ENCODE data around the gene REEP3. TPM values are rescaled to one million over a fixed set of nuclear protein-coding genes. Genes with fewer than 3 reads are reported as not detected.

Gene REEP3
- total and polyA plus RNA-seq, 2 of the 8 experiments (the other 6 are each of a cell fraction or from before 2014, with no cell fraction given), result 5.8 to 31.5 TPM

DNA sequence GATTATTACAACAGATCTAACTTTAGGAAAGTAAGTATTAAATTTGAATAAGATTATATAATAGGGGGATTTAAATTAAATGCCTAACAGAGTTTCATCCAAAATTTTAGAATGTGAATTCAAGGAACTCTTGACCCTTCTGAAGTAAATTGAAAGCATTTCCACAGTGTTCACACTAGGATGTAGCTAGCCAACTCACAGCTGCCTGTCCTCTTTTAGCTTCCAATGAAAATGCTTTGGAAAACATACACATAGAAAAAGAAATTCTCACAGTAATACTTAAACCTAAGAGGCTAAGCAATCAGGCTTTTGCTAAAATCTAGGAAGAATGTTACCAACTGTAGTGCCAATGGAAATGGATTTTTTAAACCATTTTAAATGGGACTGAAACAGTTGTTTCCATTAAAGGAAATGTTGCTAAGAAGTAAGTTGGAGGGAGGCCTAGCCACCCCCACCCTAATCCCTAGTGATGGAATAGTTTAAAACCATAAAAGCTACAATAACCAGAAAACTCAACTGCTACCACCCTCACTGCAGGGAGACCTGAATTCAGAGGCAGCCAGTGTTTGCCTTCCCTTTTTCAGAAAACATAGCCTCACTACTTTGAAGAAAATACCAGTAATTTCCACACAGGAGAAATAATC, 58.3 kb downstream of the REEP3 start (continued):
- TF ChIP-seq, protein P1, sequence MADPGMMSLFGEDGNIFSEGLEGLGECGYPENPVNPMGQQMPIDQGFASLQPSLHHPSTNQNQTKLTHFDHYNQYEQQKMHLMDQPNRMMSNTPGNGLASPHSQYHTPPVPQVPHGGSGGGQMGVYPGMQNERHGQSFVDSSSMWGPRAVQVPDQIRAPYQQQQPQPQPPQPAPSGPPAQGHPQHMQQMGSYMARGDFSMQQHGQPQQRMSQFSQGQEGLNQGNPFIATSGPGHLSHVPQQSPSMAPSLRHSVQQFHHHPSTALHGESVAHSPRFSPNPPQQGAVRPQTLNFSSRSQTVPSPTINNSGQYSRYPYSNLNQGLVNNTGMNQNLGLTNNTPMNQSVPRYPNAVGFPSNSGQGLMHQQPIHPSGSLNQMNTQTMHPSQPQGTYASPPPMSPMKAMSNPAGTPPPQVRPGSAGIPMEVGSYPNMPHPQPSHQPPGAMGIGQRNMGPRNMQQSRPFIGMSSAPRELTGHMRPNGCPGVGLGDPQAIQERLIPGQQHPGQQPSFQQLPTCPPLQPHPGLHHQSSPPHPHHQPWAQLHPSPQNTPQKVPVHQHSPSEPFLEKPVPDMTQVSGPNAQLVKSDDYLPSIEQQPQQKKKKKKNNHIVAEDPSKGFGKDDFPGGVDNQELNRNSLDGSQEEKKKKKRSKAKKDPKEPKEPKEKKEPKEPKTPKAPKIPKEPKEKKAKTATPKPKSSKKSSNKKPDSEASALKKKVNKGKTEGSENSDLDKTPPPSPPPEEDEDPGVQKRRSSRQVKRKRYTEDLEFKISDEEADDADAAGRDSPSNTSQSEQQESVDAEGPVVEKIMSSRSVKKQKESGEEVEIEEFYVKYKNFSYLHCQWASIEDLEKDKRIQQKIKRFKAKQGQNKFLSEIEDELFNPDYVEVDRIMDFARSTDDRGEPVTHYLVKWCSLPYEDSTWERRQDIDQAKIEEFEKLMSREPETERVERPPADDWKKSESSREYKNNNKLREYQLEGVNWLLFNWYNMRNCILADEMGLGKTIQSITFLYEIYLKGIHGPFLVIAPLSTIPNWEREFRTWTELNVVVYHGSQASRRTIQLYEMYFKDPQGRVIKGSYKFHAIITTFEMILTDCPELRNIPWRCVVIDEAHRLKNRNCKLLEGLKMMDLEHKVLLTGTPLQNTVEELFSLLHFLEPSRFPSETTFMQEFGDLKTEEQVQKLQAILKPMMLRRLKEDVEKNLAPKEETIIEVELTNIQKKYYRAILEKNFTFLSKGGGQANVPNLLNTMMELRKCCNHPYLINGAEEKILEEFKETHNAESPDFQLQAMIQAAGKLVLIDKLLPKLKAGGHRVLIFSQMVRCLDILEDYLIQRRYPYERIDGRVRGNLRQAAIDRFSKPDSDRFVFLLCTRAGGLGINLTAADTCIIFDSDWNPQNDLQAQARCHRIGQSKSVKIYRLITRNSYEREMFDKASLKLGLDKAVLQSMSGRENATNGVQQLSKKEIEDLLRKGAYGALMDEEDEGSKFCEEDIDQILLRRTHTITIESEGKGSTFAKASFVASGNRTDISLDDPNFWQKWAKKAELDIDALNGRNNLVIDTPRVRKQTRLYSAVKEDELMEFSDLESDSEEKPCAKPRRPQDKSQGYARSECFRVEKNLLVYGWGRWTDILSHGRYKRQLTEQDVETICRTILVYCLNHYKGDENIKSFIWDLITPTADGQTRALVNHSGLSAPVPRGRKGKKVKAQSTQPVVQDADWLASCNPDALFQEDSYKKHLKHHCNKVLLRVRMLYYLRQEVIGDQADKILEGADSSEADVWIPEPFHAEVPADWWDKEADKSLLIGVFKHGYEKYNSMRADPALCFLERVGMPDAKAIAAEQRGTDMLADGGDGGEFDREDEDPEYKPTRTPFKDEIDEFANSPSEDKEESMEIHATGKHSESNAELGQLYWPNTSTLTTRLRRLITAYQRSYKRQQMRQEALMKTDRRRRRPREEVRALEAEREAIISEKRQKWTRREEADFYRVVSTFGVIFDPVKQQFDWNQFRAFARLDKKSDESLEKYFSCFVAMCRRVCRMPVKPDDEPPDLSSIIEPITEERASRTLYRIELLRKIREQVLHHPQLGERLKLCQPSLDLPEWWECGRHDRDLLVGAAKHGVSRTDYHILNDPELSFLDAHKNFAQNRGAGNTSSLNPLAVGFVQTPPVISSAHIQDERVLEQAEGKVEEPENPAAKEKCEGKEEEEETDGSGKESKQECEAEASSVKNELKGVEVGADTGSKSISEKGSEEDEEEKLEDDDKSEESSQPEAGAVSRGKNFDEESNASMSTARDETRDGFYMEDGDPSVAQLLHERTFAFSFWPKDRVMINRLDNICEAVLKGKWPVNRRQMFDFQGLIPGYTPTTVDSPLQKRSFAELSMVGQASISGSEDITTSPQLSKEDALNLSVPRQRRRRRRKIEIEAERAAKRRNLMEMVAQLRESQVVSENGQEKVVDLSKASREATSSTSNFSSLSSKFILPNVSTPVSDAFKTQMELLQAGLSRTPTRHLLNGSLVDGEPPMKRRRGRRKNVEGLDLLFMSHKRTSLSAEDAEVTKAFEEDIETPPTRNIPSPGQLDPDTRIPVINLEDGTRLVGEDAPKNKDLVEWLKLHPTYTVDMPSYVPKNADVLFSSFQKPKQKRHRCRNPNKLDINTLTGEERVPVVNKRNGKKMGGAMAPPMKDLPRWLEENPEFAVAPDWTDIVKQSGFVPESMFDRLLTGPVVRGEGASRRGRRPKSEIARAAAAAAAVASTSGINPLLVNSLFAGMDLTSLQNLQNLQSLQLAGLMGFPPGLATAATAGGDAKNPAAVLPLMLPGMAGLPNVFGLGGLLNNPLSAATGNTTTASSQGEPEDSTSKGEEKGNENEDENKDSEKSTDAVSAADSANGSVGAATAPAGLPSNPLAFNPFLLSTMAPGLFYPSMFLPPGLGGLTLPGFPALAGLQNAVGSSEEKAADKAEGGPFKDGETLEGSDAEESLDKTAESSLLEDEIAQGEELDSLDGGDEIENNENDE (IDR thresholded peaks at IDR 0.05; ENCODE audit: insufficient replicate concordance, low read length), result no peak
- TF ChIP-seq, protein P2, sequence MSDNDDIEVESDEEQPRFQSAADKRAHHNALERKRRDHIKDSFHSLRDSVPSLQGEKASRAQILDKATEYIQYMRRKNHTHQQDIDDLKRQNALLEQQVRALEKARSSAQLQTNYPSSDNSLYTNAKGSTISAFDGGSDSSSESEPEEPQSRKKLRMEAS (IDR thresholded peaks at IDR 0.05), result no peak
- TF ChIP-seq, protein P3, sequence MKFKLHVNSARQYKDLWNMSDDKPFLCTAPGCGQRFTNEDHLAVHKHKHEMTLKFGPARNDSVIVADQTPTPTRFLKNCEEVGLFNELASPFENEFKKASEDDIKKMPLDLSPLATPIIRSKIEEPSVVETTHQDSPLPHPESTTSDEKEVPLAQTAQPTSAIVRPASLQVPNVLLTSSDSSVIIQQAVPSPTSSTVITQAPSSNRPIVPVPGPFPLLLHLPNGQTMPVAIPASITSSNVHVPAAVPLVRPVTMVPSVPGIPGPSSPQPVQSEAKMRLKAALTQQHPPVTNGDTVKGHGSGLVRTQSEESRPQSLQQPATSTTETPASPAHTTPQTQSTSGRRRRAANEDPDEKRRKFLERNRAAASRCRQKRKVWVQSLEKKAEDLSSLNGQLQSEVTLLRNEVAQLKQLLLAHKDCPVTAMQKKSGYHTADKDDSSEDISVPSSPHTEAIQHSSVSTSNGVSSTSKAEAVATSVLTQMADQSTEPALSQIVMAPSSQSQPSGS (IDR thresholded peaks at IDR 0.05; ENCODE audit: low read length), result no peak
- TF ChIP-seq CHD2 (IDR thresholded peaks at IDR 0.05; ENCODE audit: low read length) (no peak), SP4 (IDR thresholded peaks at IDR 0.05; ENCODE audit: low read length) (no peak)

Data from H1 (cell line).